ENCODE data around the gene AFTPH.

GRCh38 chr2:64620661-64621060 lies 96.5 kb downstream of the AFTPH start:
- no peak for TF ChIP-seq CTCF (conservative IDR thresholded peaks at IDR 0.05)
- TF ChIP-seq ZFX (IDR thresholded peaks at IDR 0.05): no peak

Measured in C4-2B (cell line).